Thyroid gland (tissue), 4 donors: ENCODE measurements around the gene CACNB4.

ENCODE experiments used
- POLR2A ChIP-seq, 2 donors: fragments of 450-650 bp; IDR thresholded peaks; one replicate each; pipeline ENCODE4 v1.6.1; 2017; ENCODE audit warnings: antibody characterized with exemption in 2 of 2, mild to moderate bottlenecking in 2 of 2, moderate library complexity in 1 of 2
- TF ChIP-seq, protein P1 (sequence below), 6 experiments: fragments of 200-600 bp in 3 of 6; fragments of 450-650 bp in 3 of 6; sonication (generic) in 3 of 6; IDR thresholded peaks; one replicate each; pipeline ENCODE4 v1.5.1; 2016 to 2019; ENCODE audit warnings: antibody characterized with exemption in 6 of 6, mild to moderate bottlenecking in 2 of 6, inconsistent platforms in 1 of 6, moderate library complexity in 1 of 6

DNA sequence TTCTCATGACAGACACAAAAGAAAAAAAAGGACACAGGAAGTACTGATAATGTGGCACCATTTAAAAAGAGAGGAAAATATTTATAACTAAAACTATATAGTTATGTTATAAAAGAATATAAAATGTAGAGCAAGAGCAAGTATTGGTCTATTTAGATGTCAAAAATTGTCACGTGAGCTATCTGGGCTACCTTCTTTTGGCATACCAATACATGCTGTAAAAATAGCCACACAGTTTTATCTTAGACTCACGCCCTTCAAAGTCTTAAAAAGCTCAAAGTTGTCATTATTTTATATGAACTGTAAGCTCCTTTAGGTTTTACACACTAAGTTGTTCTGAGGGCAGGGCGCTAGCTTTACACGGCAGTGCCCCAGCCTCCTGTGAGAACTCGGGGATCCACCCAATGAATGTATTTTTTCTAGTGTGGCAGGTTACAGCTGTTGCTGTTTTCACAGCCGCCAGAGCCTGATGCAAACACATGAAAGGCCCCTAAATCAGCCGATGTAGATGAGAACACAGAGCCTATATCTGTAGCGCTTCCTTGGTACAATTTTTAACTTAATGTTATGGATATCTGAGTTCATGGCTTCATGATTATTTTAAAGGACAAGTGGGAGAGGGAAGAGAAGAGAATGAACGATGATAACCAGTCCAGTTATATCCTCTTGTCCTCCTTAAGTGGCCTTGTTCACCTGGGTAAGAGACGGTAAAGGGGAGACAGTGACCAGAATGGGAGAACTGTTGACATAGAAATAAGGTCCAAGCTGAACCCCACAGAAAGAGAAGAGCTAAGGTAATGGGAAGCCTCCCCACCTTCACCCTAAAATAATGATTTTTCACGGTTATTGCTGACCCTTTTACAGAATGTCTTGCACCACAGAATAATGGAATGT, 130.8 kb downstream of the CACNB4 start:
- TF ChIP-seq, protein P1, sequence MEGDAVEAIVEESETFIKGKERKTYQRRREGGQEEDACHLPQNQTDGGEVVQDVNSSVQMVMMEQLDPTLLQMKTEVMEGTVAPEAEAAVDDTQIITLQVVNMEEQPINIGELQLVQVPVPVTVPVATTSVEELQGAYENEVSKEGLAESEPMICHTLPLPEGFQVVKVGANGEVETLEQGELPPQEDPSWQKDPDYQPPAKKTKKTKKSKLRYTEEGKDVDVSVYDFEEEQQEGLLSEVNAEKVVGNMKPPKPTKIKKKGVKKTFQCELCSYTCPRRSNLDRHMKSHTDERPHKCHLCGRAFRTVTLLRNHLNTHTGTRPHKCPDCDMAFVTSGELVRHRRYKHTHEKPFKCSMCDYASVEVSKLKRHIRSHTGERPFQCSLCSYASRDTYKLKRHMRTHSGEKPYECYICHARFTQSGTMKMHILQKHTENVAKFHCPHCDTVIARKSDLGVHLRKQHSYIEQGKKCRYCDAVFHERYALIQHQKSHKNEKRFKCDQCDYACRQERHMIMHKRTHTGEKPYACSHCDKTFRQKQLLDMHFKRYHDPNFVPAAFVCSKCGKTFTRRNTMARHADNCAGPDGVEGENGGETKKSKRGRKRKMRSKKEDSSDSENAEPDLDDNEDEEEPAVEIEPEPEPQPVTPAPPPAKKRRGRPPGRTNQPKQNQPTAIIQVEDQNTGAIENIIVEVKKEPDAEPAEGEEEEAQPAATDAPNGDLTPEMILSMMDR (IDR thresholded peaks at IDR 0.05) = no peak
- no peak for TF ChIP-seq POLR2A (IDR thresholded peaks at IDR 0.05)
